Measurements from ENCODE around the gene PRKN. TPM values are rescaled to one million over a fixed set of nuclear protein-coding genes. Genes with fewer than 3 reads are reported as not detected.

The PRKN gene
- total RNA-seq, 1 experiment from 2014 or later, result 0.34 TPM

DNA sequence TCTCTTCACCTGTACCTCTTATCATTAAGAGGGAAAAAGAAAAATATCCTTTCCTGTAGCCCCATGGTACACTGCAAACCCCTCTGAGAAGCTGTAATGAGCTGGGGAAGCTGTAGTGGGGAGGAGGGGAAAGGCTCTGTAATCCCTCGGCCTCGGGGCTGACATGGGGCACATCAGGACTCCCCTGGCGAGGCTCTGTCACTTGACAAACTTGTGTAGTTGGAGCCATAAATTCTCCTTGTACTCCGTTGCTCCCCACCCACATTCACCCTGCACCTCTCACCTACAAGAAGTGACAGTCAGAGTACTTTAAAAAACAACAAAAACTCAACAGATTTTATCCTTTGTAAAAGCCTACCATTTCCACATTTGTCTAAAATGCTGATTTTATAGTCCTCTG, 978.0 kb downstream of the PRKN start:
- Mint-ChIP-seq H3K4me1 (ENCODE audit: low read depth, unreplicated experiment) (no peaks in the 10 kb centered on the region), H3K27me3 (ENCODE audit: insufficient read depth, unreplicated experiment) (peaks cover 3% of the 10 kb centered on the region), H3K9me3 (ENCODE audit: unreplicated experiment) (no peaks in the 10 kb centered on the region), H3K4me3 (ENCODE audit: unreplicated experiment) (no peak overlapping the region), H3K36me3 (ENCODE audit: insufficient read depth, unreplicated experiment) (no peaks in the 10 kb centered on the region), H3K27ac (ENCODE audit: unreplicated experiment) (no peak overlapping the region)
- BruUV-seq (replicated peaks), result no TSS peak
- intact Hi-C loops (cut with micrococcal nuclease; ENCODE audit: unreplicated experiment), result loop anchor here (1.0 kb wide), 1 partner anchor 173 kb away; no protein-coding TSS in a partner anchor
- ChIA-PET CTCF (no interaction called here), POLR2A (no interaction called here)
- Histone ChIP-seq H3K4me3 (ENCODE audit: low read depth, low read length) (no peak overlapping the region), H3K36me3 (ENCODE audit: control insufficient read depth, insufficient read depth, low read length) (no peaks in the 10 kb centered on the region), H3K4me1 (peaks cover 8% of the 10 kb centered on the region; the same call in 1 of the 2 replicates), H3K27me3 (replicated peaks; ENCODE audit: control insufficient read depth, insufficient read depth, low read length) (no peaks in the 10 kb centered on the region), H3K9me3 (no peaks in the 10 kb centered on the region)
- DNase-seq, result no peak
- TF ChIP-seq, protein P1, sequence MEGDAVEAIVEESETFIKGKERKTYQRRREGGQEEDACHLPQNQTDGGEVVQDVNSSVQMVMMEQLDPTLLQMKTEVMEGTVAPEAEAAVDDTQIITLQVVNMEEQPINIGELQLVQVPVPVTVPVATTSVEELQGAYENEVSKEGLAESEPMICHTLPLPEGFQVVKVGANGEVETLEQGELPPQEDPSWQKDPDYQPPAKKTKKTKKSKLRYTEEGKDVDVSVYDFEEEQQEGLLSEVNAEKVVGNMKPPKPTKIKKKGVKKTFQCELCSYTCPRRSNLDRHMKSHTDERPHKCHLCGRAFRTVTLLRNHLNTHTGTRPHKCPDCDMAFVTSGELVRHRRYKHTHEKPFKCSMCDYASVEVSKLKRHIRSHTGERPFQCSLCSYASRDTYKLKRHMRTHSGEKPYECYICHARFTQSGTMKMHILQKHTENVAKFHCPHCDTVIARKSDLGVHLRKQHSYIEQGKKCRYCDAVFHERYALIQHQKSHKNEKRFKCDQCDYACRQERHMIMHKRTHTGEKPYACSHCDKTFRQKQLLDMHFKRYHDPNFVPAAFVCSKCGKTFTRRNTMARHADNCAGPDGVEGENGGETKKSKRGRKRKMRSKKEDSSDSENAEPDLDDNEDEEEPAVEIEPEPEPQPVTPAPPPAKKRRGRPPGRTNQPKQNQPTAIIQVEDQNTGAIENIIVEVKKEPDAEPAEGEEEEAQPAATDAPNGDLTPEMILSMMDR (IDR thresholded peaks at IDR 0.05; ENCODE audit: insufficient read depth in 1 of 2, low read depth in 1 of 2, low read length in 1 of 2, severe bottlenecking in 1 of 2, unreplicated experiment in 1 of 2), result no peak

DNA sequence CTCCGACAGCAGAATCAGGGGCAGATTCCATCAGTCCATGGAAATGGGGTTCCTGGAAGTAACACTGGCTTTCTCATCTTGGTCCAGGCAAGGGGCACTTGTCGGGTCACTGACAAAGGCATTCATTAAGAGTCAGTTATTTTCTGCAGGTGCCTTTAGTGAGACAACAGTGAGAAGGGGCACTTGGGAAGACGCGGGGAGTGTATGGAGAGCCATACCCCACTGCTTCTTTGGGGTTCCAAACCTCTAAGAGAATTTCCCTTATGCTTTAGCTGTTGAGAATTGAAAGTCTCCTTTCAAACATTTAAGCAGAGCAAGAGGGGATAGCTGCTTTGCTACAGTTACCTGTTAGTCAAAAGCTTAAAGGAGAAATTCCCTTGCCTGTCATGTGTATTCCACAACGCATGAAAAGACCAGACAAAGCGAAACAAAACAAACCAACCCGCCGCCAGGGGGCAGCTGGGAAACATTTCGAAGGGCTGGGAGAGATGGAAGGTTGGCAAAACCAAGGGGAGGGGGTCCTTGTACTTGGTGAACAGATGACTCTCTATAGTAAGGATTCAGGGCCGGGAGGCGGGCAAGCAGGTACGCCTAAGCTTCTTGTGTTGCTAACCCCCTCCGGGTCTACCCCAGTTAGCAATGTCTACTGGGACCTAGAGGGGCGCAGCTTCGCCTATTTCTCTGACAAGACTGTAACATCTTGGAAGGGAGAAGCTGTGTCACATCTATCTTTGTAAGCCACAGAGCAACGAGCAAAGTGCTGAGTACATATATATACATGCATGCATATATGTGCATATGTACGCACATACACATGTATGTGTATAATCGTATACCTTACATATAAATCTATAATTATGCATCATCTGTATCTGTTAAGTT, 978.8 kb downstream of the PRKN start:
- Mint-ChIP-seq H3K36me3 (ENCODE audit: insufficient read depth, unreplicated experiment) (no peaks in the 10 kb centered on the region), H3K4me1 (ENCODE audit: low read depth, unreplicated experiment) (no peaks in the 10 kb centered on the region), H3K9me3 (ENCODE audit: unreplicated experiment) (no peaks in the 10 kb centered on the region), H3K27me3 (ENCODE audit: insufficient read depth, unreplicated experiment) (peaks cover 3% of the 10 kb centered on the region), H3K4me3 (ENCODE audit: unreplicated experiment) (no peak overlapping the region), H3K27ac (ENCODE audit: unreplicated experiment) (no peak overlapping the region)
- POLR2A ChIA-PET, result interaction anchor here (0.6 kb wide), 1 partner anchor 313 kb away, joined by 3 read pairs; no protein-coding TSS in a partner anchor
- DNase-seq, result peak in 1 of 2 experiments; percentile 56
- Histone ChIP-seq H3K9me3 (no peaks in the 10 kb centered on the region), H3K4me3 (ENCODE audit: low read depth, low read length) (no peak overlapping the region), H3K27me3 (replicated peaks; ENCODE audit: control insufficient read depth, insufficient read depth, low read length) (no peaks in the 10 kb centered on the region), H3K4me1 (peaks cover 8% of the 10 kb centered on the region; the same call in 1 of the 2 replicates), H3K36me3 (ENCODE audit: control insufficient read depth, insufficient read depth, low read length) (no peaks in the 10 kb centered on the region)
- intact Hi-C loops (cut with micrococcal nuclease; ENCODE audit: unreplicated experiment), result loop anchor here (1.0 kb wide), 1 partner anchor 174 kb away; no protein-coding TSS in a partner anchor
- TF ChIP-seq, protein P1 (IDR thresholded peaks at IDR 0.05; ENCODE audit: insufficient read depth in 1 of 2, low read depth in 1 of 2, low read length in 1 of 2, severe bottlenecking in 1 of 2, unreplicated experiment in 1 of 2), result peak; percentile 39 to 53
- CTCF ChIA-PET, result interaction anchor here (0.8 kb wide), 1 partner anchor 18 kb away, joined by 3 read pairs; no protein-coding TSS in a partner anchor
- no TSS peak for BruUV-seq (replicated peaks)

DNA sequence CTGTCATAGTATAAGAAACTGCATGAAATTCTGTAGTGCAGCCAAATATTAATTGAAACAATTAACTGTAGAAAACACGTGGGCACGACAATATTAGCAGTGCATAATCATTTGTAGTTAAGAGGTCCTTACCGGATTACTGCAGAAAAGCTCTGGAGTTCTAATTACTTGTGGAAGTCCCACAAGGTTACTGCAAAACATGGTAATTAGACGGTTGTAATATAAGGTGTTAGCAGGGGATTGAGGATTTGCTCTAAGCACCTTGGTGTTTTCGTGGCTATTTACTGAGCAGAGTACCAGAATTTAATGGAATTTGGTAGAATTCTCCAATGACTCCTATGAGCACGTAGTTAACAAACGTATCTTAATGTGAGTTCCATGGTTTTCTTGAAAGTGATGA, 980.1 kb downstream of the PRKN start:
- Mint-ChIP-seq H3K9me3 (ENCODE audit: unreplicated experiment) (no peaks in the 10 kb centered on the region), H3K27me3 (ENCODE audit: insufficient read depth, unreplicated experiment) (peaks cover 3% of the 10 kb centered on the region), H3K27ac (ENCODE audit: unreplicated experiment) (no peak overlapping the region), H3K4me3 (ENCODE audit: unreplicated experiment) (no peak overlapping the region), H3K36me3 (ENCODE audit: insufficient read depth, unreplicated experiment) (no peaks in the 10 kb centered on the region), H3K4me1 (ENCODE audit: low read depth, unreplicated experiment) (no peaks in the 10 kb centered on the region)
- no TSS peak for BruUV-seq (replicated peaks)
- no peaks in the 10 kb centered on the region for H3K27me3 ChIP-seq (replicated peaks; ENCODE audit: control insufficient read depth, insufficient read depth, low read length)
- H3K4me1 ChIP-seq, result peaks cover 8% of the 10 kb centered on the region; the same call in 1 of the 2 replicates
- H3K9me3 ChIP-seq, result no peaks in the 10 kb centered on the region
- no peaks in the 10 kb centered on the region for H3K36me3 ChIP-seq (ENCODE audit: control insufficient read depth, insufficient read depth, low read length)
- POLR2A ChIA-PET, result no interaction called here
- CTCF ChIA-PET, result no interaction called here
- TF ChIP-seq, protein P1 (IDR thresholded peaks at IDR 0.05; ENCODE audit: insufficient read depth in 1 of 2, low read depth in 1 of 2, low read length in 1 of 2, severe bottlenecking in 1 of 2, unreplicated experiment in 1 of 2), result no peak
- intact Hi-C loops (cut with micrococcal nuclease; ENCODE audit: unreplicated experiment), result no loop called here
- no peak overlapping the region for H3K4me3 ChIP-seq (ENCODE audit: low read depth, low read length)
- DNase-seq, result no peak
